HUDEP-2 (cell line): Measurements from ENCODE around the gene LDLRAD1.
"Not testable (repeated sequence)": the region's sequence is repeated elsewhere in the genome, so short reads cannot be mapped to it uniquely, and the experiment has no call there.

Experiments used
- DNase-seq, 76 experiments: peaks; one replicate each; lab custom pipeline; 2025; ENCODE audit not compliant: unreplicated experiment in 76 of 76; lab: John Stamatoyannopoulos, UW

The LDLRAD1 gene, protein sequence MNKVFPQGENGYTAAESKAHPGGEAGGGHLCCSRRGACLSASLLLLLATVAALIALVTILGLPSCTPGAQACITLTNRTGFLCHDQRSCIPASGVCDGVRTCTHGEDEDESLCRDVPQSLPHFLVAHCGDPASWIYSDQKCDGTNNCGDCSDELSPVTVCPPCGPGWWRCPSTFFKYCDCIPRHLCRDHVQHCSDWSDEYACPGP

GRCh38 chr1:54017979-54018378 is at the start of gene LDLRAD1:
Gene LDLRAD1, minus strand, starts transcription at chr1:54018186. Its CDS starts 74 bp downstream, at chr1:54018112.
- peak in 19 of 76 experiments; percentile 2 to 29 (median 15) for DNase-seq

GRCh38 chr1:54064299-54064698 is 46.3 kb upstream of the LDLRAD1 start:
- no peak for DNase-seq

DNA sequence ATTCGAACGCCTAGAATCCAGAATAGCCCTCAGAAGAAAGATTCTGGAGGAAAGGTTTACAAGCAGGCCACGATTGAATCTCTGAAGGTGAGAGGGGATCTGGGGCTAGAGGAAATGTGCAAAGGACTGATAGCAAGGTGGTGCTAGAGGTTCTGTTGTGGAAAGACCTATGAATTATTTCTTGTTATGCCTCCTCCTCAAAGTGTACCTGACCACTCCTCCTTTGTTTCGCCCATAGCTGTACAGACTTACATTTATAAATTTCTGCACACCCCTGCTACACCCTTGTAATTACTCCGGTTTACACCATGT is 36.4 kb upstream of the LDLRAD1 start:
- peak in 14 of 76 experiments; percentile 2 to 37 (median 18) for DNase-seq

DNA sequence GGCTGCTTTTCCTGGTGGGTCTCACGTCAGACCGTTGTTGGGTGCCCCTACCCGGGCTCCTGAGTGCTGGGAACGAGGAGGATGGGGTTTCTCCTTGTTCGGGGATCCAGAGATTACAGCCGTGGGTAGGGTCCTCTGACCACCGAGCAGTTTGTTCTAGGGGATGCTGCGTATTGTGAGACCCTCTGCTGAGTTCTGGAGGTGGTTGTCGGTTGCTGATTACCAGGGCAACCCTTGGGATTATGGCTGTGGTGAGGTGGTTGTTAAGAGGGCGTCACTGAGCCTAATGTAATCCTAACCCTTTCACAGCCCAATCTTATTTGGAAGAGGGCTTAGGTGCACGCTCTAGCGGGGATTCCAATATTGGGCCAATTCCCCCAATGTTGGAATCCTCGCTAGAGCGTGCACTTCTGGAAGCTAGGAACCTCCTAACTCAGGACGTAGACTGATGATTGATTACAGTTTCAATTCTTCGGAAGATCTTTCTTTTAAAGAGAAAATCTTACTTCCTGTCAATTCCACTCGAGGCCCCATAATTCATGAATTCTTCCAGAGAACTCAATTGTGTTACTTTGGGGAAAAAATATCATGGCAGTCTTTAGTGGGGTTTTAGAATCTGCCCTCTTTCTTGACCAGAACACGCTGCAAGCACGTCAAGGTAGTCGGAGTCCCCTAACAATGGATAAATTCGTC is 35.9 kb upstream of the LDLRAD1 start:
- peak in 5 of 76 experiments; percentile 11 to 41 (median 18) for DNase-seq

DNA sequence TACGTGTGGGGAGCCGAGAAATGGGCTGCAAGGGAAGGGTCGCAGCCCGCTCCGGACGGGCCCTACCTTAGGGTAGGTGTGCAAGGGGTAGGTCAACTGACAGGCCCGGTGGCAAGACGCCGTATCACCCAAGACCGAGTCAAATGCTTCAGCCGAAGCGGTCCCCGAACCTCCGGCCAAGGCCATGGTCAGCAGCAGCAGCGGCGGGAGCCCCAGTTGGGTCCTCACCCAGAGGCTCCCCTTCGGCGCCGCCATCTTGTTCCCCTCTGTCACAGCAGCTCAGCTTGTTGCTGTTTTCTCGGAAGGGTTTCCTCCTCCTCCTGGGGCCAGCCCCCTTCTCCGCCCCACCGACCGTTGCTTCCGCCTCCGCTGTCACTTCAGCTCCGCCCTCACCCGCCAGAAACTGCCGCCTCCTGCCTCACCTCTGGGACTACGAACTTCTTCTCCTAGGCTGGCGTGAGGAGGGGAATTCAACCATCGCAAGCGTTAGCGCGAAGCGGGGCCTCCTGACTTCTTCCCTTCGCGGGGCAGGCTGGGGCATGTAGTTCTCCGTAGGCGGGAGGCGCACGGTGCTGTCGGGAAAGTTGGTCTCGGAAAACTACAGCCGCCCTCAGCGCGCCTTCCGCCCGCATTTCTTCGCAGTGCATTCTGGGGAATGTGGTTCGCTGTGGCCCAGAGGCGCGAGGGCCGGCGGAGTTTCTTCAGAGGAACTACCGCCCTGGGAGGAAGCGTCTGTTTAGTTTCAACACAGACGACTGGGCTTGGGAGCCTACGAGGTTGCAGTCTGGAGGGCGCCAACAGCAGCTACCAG is 35.2 kb upstream of the LDLRAD1 start, which contains the start of the genes TCEANC2 and TMEM59:
TSS of gene TCEANC2 (plus strand) at position 675 of the 811 bp plus-strand sequence. CDS start 815 bp downstream, outside the sequence.
TSS of gene TMEM59 (minus strand) at position 271 of the 811 bp plus-strand sequence. CDS start at position 255, 16 bp downstream.
- DNase-seq: peak in 75 of 76 experiments; percentile 59 to 98 (median 96)

DNA sequence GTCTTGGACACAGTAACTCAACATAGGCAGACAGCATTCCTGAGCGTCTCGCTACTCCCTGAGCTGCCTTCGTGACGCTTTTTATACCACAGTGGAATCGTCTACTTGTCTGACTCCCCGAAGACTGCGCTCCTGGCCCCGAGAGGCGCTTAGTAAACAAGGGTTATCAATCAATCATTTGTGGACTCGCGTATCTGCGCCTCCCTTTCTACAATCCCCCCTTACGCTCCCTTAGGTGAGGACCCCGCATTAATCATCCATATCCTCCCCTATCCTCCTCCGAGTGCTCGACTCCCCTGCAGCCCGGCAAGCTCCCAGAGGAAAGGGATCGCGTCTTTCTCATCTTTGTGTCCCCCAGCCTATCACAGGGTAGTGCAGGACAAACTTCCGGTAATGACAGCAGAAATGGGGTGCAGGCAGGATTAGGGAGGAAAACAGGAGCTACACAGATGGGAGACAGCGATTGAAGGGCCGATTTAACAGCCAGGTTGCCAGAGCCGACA is 34.5 kb upstream of the LDLRAD1 start:
- peak in 17 of 76 experiments; percentile 4 to 49 (median 21) for DNase-seq

DNA sequence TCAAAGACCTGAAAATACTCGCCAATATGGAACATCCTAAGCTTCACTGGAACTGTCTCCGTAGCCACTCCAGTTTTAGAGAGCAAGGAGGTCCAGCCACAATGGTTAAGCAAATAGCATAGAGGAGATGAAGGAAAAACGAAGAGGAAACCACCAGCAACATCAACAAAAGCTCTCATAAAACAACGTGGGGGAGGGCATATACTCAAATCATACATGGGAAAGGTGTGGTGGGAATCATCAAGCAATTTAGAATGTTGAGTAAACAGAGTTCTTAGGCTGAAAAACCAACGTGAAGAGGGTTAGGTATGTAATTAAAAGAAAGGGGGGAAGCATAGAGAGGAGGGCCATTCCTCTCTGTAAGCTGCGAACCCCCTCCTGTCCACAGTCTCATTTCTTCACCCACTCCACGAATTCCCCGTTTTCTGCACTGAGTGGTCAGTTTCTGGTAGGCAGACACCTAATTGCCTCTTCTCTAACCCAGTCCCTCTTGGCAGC is 34.0 kb upstream of the LDLRAD1 start:
- DNase-seq: no peak

GRCh38 chr1:54050435-54050834 is 32.4 kb upstream of the LDLRAD1 start:
- not testable (repeated sequence) for DNase-seq

- DNase-seq: peak in 2 of 76 experiments; percentile 5 to 18
Measured at GRCh38 chr1:54047384-54048305, 29.7 kb upstream of the LDLRAD1 start.

DNA sequence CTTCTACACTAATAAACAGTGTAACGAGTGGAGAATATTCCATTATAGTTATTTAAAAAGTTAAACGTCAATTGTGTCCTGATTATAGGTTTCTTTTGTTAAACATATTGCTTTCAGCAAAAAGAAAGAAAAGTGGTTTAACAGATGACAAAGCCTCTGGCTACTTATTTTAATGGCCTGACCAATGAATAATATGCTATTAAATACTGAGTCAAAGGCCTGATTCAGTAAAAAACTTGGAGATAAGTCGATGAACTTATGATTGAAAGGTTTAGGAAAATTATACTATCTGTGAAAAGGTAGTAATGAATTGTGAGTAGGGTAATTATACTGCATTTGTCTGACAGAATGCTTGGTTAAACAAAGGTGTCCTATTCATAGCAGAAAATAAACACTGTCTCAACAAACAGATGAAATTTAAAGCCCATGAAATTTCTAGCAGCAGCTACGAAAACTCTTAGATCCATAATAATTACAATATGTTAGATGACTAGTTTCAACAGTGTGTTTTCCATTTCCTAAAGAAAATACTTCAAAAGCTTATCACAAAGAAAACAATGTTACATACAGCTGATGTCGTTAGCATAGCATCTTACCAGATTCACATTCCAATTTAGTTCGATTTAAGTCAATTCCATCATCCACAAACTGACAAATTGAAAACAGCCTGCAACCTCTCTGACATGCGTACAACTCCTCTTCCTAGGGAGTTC is 28.8 kb upstream of the LDLRAD1 start:
- no peak for DNase-seq

DNA sequence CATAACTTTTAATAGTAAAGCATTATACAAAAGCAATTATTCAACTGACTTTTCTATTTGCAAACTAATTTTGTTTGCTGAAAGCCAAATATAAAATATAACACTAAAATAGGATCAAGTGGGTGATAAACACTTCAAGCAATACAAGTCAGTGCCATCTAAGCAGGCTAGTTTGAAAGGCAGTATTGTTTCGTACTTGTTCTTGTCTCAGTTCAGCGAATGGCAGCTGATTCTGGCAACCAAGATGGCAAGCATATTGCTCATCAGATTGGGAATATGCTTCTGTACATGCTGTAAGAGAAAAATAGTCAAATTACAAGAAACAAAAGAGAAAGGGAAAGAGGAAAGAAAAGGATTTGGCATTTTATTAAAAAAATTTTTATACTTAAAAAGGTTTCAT is 27.5 kb upstream of the LDLRAD1 start:
- no peak for DNase-seq

GRCh38 chr1:54041806-54042205 is 23.8 kb upstream of the LDLRAD1 start:
- no peak for DNase-seq

- peak in 2 of 76 experiments; percentile 3 to 8 for DNase-seq
Measured at GRCh38 chr1:54037476-54037875, 19.5 kb upstream of the LDLRAD1 start.

DNA sequence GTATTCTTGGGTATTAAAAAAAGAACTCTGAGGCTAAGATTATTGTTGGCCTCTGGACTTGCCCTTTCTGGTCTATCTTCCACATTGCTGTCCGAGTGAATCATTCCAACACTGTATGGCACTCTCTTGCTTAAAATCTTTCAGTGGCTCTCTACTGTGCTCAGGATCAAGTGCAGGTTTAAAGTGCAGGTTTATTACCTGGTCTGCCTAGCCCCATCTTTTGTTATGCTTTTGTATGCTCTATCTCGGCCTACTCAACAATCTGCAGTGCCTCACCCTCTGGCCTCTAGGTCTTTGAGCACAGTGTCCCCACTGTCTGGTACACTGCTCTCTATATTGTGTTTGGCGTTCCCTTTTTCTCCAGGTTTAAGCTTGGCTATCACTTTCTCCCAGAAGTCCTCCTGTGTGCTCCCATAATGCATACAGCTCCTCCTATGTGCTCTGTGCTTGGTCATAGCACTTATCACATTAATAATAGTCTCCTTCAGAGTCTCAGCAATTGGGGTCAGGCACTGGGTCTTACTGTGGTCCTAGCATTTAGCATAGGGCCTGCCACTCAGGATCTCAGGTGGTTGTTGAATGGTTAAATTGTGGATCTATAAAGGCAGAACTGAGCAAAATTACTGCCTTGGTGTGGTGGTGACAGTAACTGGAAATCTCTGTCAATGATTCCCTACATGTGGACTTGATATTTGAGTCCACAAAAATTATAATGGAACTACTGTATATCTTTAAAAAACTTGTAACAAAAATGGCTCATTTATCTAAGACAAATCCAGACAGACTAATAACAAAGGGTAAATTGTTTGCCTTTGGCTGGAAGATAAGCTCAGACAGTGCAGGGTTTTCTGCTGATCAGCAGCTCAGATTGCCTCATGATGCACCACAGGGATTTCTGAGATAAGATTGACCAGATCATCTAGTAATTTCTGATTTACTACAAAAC is 10.6 kb upstream of the LDLRAD1 start:
- no peak for DNase-seq

DNA sequence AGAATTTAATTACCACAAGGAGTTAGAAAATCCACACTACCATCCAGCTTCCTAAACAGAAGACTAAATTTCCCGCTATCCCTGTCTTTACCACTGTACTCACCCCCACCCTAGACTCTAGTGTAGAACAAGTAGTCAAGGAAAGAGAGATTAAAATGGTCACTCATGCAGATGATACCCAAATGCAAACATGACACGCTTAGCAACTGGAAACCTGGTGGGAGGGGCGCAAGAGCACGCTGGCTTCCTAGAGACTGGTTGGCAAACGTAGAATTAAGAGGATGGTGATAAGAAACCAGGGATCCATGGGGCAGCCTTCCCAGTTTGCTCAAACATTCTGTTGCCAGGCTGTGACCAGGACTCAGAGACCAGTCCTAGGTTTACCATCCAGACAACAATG is 9.9 kb upstream of the LDLRAD1 start:
- no peak for DNase-seq

DNA sequence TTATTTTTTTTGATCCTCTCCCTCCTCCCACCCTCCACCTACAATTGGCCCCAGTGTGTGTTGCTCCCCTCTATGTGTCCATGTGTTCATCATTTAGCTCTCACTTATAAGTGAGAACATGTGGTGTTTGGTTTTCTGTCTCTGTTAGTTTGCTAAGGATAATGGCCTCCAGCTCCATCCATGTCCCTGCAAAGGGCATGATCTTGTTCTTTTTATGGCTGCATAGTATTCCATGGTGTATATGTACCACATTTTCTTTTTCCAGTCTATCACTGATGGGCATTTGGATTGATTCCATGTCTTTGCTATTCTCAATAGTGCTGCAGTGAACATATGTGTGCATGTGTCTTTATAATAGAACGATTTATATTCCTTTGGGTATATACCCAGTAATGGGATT is 6.8 kb upstream of the LDLRAD1 start:
- not testable (repeated sequence) for DNase-seq

DNA sequence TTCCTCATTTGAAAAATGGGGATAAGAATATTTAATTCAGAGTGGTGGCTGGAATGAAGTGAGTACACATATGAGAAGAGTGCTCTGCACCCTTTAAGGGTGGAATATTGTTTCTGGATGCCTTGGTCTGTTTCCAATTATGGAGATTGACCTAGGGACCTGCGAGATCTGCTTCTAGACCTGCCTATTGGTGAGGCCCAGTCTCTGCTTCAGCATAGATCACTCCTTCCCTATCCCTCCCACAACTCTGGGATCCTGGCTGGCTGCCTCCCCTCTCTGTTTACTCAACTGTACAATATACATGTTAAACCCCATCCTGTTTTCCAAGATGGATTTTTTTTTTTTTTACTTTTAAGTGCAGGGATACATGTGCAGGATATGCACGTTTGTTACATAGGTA is 6.4 kb upstream of the LDLRAD1 start:
- no peak for DNase-seq

DNA sequence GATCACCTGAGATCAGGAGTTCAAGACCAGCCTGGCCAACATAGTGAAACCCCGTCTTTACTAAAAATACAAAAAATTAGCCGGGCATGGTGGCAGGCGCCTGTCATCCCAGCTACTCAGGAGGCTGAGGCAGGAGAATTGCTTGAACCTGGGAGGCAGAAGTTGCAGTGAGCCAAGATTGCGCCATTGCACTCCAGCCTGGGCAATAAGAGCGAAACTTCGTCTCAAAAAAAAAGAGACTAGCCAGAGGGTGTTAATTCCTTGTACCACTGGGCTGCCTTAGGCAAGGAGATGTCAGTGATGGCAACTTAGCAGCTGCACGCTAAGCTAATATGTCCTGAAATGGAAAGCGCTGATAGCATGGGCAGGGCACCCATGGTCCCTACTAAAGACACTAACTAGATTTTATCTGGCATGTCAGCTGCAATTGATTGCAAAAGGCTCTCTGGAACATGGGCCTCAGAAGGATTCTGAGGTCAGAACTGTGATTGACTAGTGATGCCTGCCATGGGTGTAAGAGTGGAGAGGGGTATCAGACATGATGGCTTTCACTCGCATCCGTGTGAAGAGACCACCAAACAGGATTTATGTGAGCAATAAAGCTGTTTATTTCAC is 1.7 kb upstream of the LDLRAD1 start:
- peak in 2 of 76 experiments; percentile 5 to 7 for DNase-seq
